Measurements from ENCODE around the gene TMEM221. TPM values are rescaled to one million over a fixed set of nuclear protein-coding genes. Genes with fewer than 3 reads are reported as not detected.
A peak's percentile ranks its signal among the peaks of the same experiment; 100 is the strongest.
"Not testable (repeated sequence)": the region's sequence is repeated elsewhere in the genome, so short reads cannot be mapped to it uniquely, and the experiment has no call there.

Gene TMEM221
- total RNA-seq, 2 donors from 2014 or later: not detected

- no peaks in the 10 kb centered on the region for H3K36me3 ChIP-seq
- H3K4me1 ChIP-seq (ENCODE audit: control insufficient read depth in 1 of 2, low read depth in 2 of 2): peaks cover 13 to 14% of the 10 kb centered on the region in 2 donors
- no peak overlapping the region for H3K27ac ChIP-seq
- no peaks in the 10 kb centered on the region for H3K9me3 ChIP-seq
- no peaks in the 10 kb centered on the region for H3K27me3 ChIP-seq (replicated peaks; ENCODE audit: insufficient read depth)
- DNase-seq (ENCODE audit: low spot score) (no peak), ATAC-seq (ENCODE audit: insufficient number of reproducible peaks, low FRiP score, low read depth) (no peak)
- TF ChIP-seq CTCF (IDR thresholded peaks at IDR 0.05): no peak
- no peak overlapping the region for H3K4me3 ChIP-seq
Measured at GRCh38 chr19:17479325-17479791, 30.9 kb upstream of the TMEM221 start.

- H3K36me3 ChIP-seq: no peaks in the 10 kb centered on the region
- H3K27me3 ChIP-seq (replicated peaks; ENCODE audit: insufficient read depth): no peaks in the 10 kb centered on the region
- H3K4me3 ChIP-seq: peak overlapping the region; percentile 55
- H3K27ac ChIP-seq: peak overlapping the region; percentile 38 to 79
- no peak for TF ChIP-seq CTCF (IDR thresholded peaks at IDR 0.05)
- no peak for DNase-seq (ENCODE audit: low spot score)
- ATAC-seq (ENCODE audit: insufficient number of reproducible peaks, low FRiP score, low read depth): peak; percentile 62
- H3K9me3 ChIP-seq: no peaks in the 10 kb centered on the region
- peaks cover 23 to 26% of the 10 kb centered on the region in 2 donors for H3K4me1 ChIP-seq (ENCODE audit: control insufficient read depth in 1 of 2, low read depth in 2 of 2)
Measured at GRCh38 chr19:17475541-17476115, 27.2 kb upstream of the TMEM221 start.

DNA sequence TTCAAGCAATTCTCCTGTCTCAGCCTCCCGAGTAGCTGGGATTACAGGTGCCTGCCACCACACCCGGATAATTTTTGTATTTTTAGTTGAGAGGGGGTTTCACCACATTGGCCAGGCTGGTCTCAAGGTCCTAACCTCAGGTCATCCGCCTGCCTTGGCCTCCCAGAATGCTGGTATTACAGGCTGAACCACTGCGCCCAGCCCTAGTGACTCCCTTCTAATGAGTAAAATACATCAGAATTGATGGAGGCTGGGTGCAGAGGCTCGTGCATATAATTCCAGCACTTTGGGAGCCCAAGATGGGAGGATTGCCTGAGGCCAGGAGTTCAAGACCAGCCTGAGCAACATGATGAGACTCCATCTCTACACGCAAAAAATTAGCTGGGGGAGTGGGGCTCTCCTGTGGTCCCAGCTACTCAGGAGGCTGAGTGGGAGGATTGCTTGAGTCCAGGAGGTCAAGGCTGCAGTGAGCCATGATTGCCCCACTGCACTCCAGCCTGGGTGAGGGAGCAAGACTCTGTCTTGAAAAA, 26.6 kb upstream of the TMEM221 start:
- peak overlapping the region; percentile 38 to 79 for H3K27ac ChIP-seq

GRCh38 chr19:17473041-17473440, 24.6 kb upstream of the TMEM221 start:
- Histone ChIP-seq H3K27ac (no peak overlapping the region), H3K4me3 (no peak overlapping the region), H3K36me3 (no peaks in the 10 kb centered on the region), H3K4me1 (ENCODE audit: control insufficient read depth in 1 of 2, low read depth in 2 of 2) (peaks cover 29 to 38% of the 10 kb centered on the region in 2 donors), H3K27me3 (replicated peaks; ENCODE audit: insufficient read depth) (no peaks in the 10 kb centered on the region), H3K9me3 (no peaks in the 10 kb centered on the region)
- ATAC-seq (ENCODE audit: insufficient number of reproducible peaks, low FRiP score, low read depth) (no peak), DNase-seq (ENCODE audit: low spot score) (no peak)
- no peak for TF ChIP-seq CTCF (IDR thresholded peaks at IDR 0.05)

More for the DNA sequence above, 26.6 kb upstream of the TMEM221 start:
- not testable (repeated sequence) for H3K36me3 ChIP-seq; DNase-seq (ENCODE audit: low spot score); ATAC-seq (ENCODE audit: insufficient number of reproducible peaks, low FRiP score, low read depth); H3K27me3 ChIP-seq (replicated peaks; ENCODE audit: insufficient read depth); H3K9me3 ChIP-seq
- H3K4me1 ChIP-seq (ENCODE audit: control insufficient read depth in 1 of 2, low read depth in 2 of 2): peaks cover 23 to 26% of the 10 kb centered on the region in 2 donors
- H3K4me3 ChIP-seq: peak overlapping the region; percentile 55

- DNase-seq (ENCODE audit: low spot score): no peak
- no peak overlapping the region for H3K27ac ChIP-seq
- ATAC-seq (ENCODE audit: insufficient number of reproducible peaks, low FRiP score, low read depth): no peak
- peak overlapping the region; percentile 84 for H3K4me3 ChIP-seq
- H3K36me3 ChIP-seq: no peaks in the 10 kb centered on the region
- no peaks in the 10 kb centered on the region for H3K27me3 ChIP-seq (replicated peaks; ENCODE audit: insufficient read depth)
- H3K9me3 ChIP-seq: no peaks in the 10 kb centered on the region
- H3K4me1 ChIP-seq (ENCODE audit: control insufficient read depth in 1 of 2, low read depth in 2 of 2): peaks cover 29 to 39% of the 10 kb centered on the region in 2 donors
- no peak for TF ChIP-seq CTCF (IDR thresholded peaks at IDR 0.05)
Measured at GRCh38 chr19:17471410-17472125, 23.1 kb upstream of the TMEM221 start.

Measured in thoracic aorta (tissue), 2 donors.